Peyer's patch (tissue), 4 donors: ENCODE measurements around the gene AJUBA. TPM values are rescaled to one million over a fixed set of nuclear protein-coding genes. Genes with fewer than 3 reads are reported as not detected.

Experiments
- DNase-seq, 3 donors: peaks; one replicate each; pipeline ENCODE4 v3.0.0-alpha.2; 2017 to 2019
- H3K27ac ChIP-seq, 4 donors: fragments of 200-600 bp; sonication (generic); one replicate each; pipeline ENCODE4 v1.5.1; 2016 to 2019
- H3K27me3 ChIP-seq, 2 donors: fragments of 200-600 bp; sonication (generic); one replicate each; pipeline ENCODE4 v1.5.1; 2019
- H3K36me3 ChIP-seq, 3 donors: fragments of 200-600 bp; sonication (generic); one replicate each; pipeline ENCODE4 v1.5.1; 2016 to 2019
- H3K4me1 ChIP-seq, 4 donors: fragments of 200-600 bp; sonication (generic); one replicate each; pipeline ENCODE4 v1.5.1; 2016 to 2019
- H3K4me3 ChIP-seq, 4 donors: fragments of 200-600 bp; sonication (generic); 1 replicate in 3 of 4; 2 replicates in 1 of 4; pipeline ENCODE4 v1.5.1; 2016 to 2019; ENCODE audit warnings: mild to moderate bottlenecking in 1 of 4
- H3K9me3 ChIP-seq, 4 donors: fragments of 200-600 bp; sonication (generic); one replicate each; pipeline ENCODE4 v1.5.1; 2016 to 2019; ENCODE audit warnings: mild to moderate bottlenecking in 1 of 4
- POLR2A ChIP-seq, 2 donors: fragments of 450-650 bp; IDR thresholded peaks; one replicate each; pipeline ENCODE4 v1.5.1; 2017; ENCODE audit warnings: antibody characterized with exemption in 2 of 2, mild to moderate bottlenecking in 2 of 2, moderate library complexity in 2 of 2
- total RNA-seq, 4 donors: library from RNA; depleted of rRNA; stranded (reverse); fragments of >200 nt; gene quantifications; one replicate each; pipeline ENCODE4 v1.1.0, GENCODE V29; 2016
- TF ChIP-seq, protein P1 (sequence below), 6 experiments: fragments of 450-650 bp in 4 of 6; fragments of 200-600 bp in 2 of 6; sonication (generic) in 1 of 6; IDR thresholded peaks; one replicate each; pipeline ENCODE4 v1.5.1; 2017 to 2019; ENCODE audit warnings: antibody characterized with exemption in 6 of 6, mild to moderate bottlenecking in 3 of 6, moderate library complexity in 1 of 6

Gene AJUBA
- total RNA-seq, 4 donors from 2014 or later, result 0.70 to 3.3 (median 2.4) TPM

GRCh38 chr14:23023795-23024152, 41.4 kb upstream of the AJUBA start:
- no peak for DNase-seq
- H3K4me1 ChIP-seq, result peaks cover 0 to 8% (median 0%) of the 10 kb centered on the region in 4 donors
- H3K27ac ChIP-seq, result no peak overlapping the region
- no peaks in the 10 kb centered on the region for H3K9me3 ChIP-seq
- TF ChIP-seq, protein P1, sequence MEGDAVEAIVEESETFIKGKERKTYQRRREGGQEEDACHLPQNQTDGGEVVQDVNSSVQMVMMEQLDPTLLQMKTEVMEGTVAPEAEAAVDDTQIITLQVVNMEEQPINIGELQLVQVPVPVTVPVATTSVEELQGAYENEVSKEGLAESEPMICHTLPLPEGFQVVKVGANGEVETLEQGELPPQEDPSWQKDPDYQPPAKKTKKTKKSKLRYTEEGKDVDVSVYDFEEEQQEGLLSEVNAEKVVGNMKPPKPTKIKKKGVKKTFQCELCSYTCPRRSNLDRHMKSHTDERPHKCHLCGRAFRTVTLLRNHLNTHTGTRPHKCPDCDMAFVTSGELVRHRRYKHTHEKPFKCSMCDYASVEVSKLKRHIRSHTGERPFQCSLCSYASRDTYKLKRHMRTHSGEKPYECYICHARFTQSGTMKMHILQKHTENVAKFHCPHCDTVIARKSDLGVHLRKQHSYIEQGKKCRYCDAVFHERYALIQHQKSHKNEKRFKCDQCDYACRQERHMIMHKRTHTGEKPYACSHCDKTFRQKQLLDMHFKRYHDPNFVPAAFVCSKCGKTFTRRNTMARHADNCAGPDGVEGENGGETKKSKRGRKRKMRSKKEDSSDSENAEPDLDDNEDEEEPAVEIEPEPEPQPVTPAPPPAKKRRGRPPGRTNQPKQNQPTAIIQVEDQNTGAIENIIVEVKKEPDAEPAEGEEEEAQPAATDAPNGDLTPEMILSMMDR (IDR thresholded peaks at IDR 0.05), result no peak
- TF ChIP-seq POLR2A (IDR thresholded peaks at IDR 0.05), result no peak
- no peaks in the 10 kb centered on the region for H3K27me3 ChIP-seq
- H3K36me3 ChIP-seq, result peaks cover 0 to 39% (median 0%) of the 10 kb centered on the region in 3 donors
- H3K4me3 ChIP-seq, result no peak overlapping the region

DNA sequence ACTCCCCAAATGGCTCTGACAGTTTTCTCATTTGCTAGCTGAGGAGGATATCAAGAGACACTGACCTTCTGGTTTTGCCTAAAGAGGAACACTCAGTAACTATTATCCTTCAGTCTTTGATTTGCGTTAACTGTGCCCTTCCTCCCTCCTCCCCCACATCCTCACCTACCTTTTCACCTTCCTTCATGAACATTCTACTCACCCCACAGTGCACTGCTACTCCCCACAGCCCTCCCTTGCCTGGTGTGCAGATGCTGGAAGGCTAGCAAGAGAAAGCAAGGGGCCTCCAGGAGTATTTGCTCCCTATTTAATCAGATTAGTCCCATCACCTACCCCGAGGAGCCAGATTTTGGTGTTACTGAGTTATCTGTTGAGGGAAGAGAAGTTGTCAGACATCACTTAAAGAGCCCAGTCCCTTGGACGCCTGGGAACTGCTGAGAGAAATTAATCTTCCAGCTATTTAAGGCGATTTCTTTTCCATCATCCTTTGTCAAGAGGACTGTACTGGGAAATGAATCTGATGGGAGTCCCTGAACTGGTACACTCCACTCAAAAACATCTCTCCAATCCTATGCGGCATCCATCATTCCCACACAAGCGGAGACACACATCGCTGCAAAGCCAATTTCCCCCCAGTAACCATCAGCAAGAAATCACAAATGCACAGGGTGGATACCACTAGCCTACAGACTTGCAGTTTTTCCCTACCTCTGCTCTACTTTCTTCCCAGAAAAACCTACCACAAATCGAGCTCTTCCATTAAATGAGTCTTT, 40.9 kb upstream of the AJUBA start:
- DNase-seq, result no peak
- H3K27me3 ChIP-seq, result no peaks in the 10 kb centered on the region
- H3K27ac ChIP-seq, result no peak overlapping the region
- H3K4me3 ChIP-seq, result no peak overlapping the region
- H3K4me1 ChIP-seq, result peaks cover 0 to 3% (median 0%) of the 10 kb centered on the region in 4 donors
- no peak for TF ChIP-seq POLR2A (IDR thresholded peaks at IDR 0.05)
- TF ChIP-seq, protein P1 (IDR thresholded peaks at IDR 0.05), result no peak
- H3K36me3 ChIP-seq, result peaks cover 0 to 34% (median 0%) of the 10 kb centered on the region in 3 donors
- H3K9me3 ChIP-seq, result no peaks in the 10 kb centered on the region

DNA sequence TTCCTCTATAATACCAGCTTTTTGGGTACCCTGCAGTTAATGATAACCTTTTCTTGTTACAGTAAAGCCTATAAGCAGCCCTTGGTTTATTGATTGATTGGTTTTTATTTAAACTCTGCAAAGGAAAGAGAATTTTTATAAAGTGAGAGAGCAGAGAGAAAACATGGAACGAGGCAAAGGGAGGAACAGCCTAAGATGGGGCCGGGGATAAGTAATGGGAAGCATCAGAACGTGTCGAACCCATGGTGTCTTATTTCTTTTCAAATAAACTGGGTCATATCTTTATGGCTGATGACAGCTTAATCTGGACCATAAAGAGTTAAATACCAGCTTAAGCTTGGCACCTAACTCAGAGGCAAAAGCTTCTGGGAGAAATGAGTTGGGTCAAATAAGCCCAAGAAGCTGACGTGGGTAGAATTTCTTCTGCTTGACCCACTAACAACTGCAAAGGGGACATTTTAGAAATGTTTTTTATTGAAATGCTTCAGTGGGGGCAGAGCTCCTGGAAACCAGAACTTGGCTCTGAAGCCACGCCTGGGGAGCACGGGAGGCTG, 39.6 kb upstream of the AJUBA start:
- H3K27me3 ChIP-seq, result no peaks in the 10 kb centered on the region
- H3K9me3 ChIP-seq, result no peaks in the 10 kb centered on the region
- H3K36me3 ChIP-seq, result peaks cover 0 to 23% (median 0%) of the 10 kb centered on the region in 3 donors
- DNase-seq, result no peak
- H3K27ac ChIP-seq, result no peak overlapping the region
- no peaks in the 10 kb centered on the region for H3K4me1 ChIP-seq
- TF ChIP-seq, protein P1 (IDR thresholded peaks at IDR 0.05), result no peak
- no peak for TF ChIP-seq POLR2A (IDR thresholded peaks at IDR 0.05)
- no peak overlapping the region for H3K4me3 ChIP-seq

DNA sequence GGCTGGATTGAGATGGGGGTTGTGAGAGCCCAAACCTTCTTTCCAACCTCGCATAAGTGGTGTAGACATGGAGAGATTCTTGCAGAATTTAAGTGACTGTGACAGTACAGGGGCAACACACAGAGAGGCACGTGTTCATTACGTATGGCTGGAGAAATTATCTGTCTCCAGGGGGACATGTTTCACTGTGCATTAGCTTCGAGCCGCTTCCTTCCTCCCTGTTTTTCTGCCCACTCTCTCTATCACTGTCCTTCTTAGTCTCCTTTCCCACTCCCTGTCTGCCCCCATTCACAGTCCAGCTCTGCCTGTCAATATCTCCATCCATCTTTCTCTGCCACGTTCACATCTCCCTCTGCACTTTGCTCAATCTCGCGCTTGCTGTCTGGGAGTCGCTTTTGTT, 39.1 kb upstream of the AJUBA start:
- no peak for DNase-seq
- Histone ChIP-seq H3K4me1 (no peaks in the 10 kb centered on the region), H3K27ac (no peak overlapping the region), H3K36me3 (peaks cover 0 to 18% (median 0%) of the 10 kb centered on the region in 3 donors), H3K9me3 (no peaks in the 10 kb centered on the region), H3K27me3 (no peaks in the 10 kb centered on the region), H3K4me3 (no peak overlapping the region)
- TF ChIP-seq POLR2A (IDR thresholded peaks at IDR 0.05), result no peak
- TF ChIP-seq, protein P1 (IDR thresholded peaks at IDR 0.05), result no peak

DNA sequence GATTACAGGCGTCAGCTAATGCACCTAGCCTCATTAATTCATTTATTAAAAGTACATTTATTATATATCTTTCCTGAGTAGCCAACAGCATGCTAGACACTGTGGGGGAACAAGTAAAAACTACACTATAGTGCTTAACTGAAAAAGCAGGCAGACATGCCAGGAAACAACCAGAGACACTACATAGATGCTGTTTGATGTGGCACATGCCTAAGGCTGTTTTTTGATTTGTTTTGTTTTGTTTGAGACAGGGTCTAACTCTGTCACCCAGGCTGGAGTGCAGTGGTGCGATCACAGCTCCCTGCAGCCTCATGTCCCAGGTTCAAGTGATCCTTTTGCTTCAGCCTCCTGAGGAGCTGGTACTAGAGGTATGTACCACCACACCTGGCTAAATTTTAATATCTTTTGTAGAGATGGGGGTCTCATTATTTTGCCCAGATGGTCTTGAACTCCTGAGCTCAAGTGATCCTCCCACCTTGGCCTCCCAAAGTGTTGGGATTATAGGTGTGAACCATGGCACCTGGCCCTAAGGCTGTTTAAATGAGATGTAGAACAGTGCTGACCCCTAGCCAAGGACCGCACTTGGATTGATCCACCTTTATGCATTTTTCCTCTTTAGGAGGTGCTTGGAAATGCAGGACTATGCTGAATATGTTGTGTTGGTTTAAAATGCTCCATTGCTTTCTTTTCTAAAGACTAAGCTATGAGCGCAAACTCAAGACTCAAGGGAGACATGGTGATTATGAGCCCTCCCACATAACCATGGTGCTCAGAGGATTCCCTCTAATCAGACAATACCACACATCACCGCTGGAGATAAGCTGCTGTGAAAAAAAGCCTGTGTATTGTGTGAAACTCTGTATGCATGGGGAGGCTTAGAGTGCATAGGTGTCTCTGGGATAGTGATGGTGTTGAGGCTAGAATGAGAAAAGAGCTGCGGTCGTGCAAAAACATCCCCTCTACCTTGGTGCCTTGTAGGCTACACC, 38.1 kb upstream of the AJUBA start:
- TF ChIP-seq, protein P1 (IDR thresholded peaks at IDR 0.05), result no peak
- no peak for TF ChIP-seq POLR2A (IDR thresholded peaks at IDR 0.05)
- Histone ChIP-seq H3K4me3 (no peak overlapping the region), H3K27ac (no peak overlapping the region), H3K4me1 (no peaks in the 10 kb centered on the region), H3K36me3 (peaks cover 0 to 8% (median 0%) of the 10 kb centered on the region in 3 donors), H3K9me3 (no peaks in the 10 kb centered on the region), H3K27me3 (no peaks in the 10 kb centered on the region)
- DNase-seq, result no peak
